B cell (primary cell): ENCODE results near the gene UPK2.

Experiments used
- CTCF ChIP-seq: fragments of 200-600 bp; IDR thresholded peaks from one replicate; pipeline ENCODE4 v1.8.0; 2022; ENCODE audit warnings: antibody characterized with exemption, mild to moderate bottlenecking
- EZH2 ChIP-seq: IDR thresholded peaks from 2 replicates; pipeline ENCODE4 v1.6.1; 2012; ENCODE audit warnings: borderline replicate concordance, low read depth, mild to moderate bottlenecking, moderate library complexity, low read length; ENCODE audit not compliant: insufficient read depth, poor library complexity, severe bottlenecking

GRCh38 chr11:118947091-118947490 is 9.0 kb upstream of the UPK2 start:
- TF ChIP-seq CTCF (no peak), EZH2 (no peak)
